ENCODE results near the gene PPDPF.

PPDPF gene

DNA sequence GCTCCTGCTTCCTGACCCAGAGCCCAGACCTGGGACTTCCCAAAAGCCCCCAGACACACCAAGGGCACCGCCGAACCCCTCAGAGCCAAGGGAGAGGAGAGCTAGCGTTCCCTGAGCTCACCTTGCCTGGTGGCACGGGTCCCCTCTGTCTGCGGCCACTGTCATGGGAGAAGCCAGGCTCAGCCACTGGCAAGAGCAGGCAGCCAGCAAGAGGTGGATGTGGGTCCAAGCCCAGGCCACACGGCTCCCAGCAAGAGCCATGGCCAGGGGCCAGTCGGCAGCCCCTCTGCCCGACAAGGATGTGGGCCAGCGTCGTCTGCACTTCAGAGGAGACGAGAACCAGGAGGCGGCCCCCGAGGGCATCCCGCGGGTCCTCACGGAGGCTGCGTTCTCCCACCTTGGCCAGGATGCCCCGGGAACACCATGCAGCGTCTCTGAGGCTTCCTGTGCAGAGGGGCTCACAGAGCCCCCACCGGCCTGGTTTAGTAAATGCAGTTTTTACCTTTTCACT is 2.2 kb upstream of the PPDPF start:
- DNase-seq (ENCODE audit: low read depth), result no peak
- H3K4me3 ChIP-seq (ENCODE audit: low read length), result no peak overlapping the region
- TF ChIP-seq, protein P1, sequence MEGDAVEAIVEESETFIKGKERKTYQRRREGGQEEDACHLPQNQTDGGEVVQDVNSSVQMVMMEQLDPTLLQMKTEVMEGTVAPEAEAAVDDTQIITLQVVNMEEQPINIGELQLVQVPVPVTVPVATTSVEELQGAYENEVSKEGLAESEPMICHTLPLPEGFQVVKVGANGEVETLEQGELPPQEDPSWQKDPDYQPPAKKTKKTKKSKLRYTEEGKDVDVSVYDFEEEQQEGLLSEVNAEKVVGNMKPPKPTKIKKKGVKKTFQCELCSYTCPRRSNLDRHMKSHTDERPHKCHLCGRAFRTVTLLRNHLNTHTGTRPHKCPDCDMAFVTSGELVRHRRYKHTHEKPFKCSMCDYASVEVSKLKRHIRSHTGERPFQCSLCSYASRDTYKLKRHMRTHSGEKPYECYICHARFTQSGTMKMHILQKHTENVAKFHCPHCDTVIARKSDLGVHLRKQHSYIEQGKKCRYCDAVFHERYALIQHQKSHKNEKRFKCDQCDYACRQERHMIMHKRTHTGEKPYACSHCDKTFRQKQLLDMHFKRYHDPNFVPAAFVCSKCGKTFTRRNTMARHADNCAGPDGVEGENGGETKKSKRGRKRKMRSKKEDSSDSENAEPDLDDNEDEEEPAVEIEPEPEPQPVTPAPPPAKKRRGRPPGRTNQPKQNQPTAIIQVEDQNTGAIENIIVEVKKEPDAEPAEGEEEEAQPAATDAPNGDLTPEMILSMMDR (IDR thresholded peaks at IDR 0.05; ENCODE audit: insufficient read depth, low read depth, low read length, missing control alignments), result no peak

DNA sequence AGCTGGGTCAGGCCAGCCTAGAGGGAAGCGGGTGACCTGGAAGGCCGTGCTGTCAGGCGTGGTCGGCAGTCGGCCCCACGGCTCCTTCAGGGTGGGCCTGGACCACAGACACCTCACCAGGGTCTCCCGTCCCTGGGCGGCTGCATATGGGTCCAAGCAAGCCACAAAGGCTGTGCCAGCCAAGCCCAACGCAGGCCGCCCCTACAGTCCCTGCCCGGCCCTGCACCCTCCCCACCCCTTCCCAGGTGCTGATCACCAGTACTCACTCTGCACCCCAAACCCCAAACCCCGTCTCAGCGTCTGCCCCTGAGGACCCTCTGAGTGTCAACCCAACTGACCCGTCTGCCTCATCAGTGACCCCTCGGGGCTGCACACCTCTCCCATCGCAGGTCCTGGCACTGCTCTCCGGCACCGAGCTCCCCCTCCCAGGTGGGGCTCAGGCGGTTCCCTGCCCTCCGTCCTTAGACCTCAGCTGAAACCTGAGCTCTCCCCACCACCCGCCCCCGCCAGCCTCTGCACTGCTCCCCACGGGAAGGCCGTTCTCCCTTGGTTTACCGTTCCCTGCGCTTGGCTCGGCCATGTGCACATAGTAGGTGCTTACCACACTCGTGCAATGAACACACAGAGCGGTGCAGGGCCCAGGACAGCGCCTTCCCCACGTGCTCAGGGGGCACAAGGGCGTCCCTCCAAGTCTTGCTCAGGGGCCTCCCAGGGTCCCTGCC is 1.5 kb upstream of the PPDPF start:
- peak overlapping the region; percentile 52 for H3K4me3 ChIP-seq (ENCODE audit: low read length)
- DNase-seq (ENCODE audit: low read depth), result no peak
- TF ChIP-seq, protein P1 (IDR thresholded peaks at IDR 0.05; ENCODE audit: insufficient read depth, low read depth, low read length, missing control alignments), result no peak

DNA sequence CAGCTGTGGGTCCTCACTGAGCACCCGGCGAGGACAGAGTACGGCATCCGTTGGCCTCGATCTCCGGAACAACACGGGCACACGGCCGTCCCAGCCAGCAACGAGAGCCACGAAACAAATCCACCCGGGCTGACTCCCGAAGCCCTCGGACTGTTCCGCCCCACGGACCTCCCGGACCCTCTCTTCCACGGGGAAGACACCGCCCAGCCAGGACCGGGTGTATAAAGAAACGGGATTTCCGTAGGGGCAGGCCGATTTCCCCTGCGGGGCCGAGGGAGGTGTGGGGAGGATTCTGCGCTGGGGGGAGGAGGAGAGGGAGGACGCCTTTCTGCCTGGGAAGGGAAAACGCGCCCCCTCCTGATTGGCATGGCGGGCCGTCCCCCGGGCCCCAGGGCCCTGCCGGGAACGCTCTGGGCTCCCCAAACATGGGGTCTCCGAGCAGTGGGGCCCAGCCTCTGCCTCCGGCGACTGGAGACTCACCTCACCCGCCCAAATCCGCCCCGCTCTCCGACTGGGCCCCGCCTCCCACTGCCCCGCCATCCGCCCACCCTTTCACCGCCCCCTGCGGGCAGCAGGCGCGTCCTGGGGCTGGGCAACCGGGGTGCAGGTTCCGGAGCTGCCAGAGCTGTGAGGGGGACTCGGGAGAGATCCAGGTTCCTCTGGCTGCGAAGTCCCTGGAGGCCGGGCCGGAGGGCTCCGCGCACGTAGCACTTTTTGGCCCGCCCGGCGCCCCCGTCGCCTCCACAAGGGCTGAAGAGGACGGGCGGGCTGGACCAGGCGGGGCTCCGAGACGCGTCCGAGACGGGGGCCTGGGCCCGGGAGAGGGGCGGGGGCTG is 679 bp upstream of the PPDPF start:
- DNase-seq (ENCODE audit: low read depth), result peak; percentile 51
- H3K4me3 ChIP-seq (ENCODE audit: low read length), result peak overlapping the region; percentile 52
- TF ChIP-seq, protein P1 (IDR thresholded peaks at IDR 0.05; ENCODE audit: insufficient read depth, low read depth, low read length, missing control alignments), result no peak

DNA sequence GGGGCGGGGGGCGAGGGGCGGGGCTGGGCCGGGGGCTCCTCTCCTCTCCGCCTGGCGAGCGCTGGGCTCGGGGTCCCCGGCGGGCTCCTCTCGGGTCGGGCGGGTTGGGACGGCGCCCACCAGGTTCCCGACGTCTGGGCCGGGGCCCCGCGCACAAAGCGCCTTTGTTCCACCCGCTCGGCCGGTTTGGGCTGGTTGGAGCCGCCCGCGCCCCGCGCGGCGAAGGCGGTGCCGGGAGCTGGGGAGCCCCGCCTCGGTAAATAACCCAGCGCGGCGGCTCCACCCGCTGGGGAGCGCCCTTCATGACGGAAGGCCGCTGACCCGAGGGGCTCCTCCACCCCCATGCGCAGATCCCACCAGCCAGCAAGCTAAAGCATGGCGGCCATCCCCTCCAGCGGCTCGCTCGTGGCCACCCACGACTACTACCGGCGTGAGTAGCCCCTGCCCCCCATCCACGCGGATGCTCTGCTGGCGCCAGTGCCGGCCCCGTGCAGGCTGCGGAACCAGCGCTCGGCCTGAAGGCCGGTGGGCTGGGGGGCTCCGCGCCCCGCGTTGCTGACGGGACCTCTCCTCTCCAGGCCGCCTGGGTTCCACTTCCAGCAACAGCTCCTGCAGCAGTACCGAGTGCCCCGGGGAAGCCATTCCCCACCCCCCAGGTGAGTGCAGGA is 503 bp downstream of the PPDPF start:
- peak overlapping the region; percentile 83 for H3K4me3 ChIP-seq (ENCODE audit: low read length)
- peak; percentile 81 for DNase-seq (ENCODE audit: low read depth)
- TF ChIP-seq, protein P1 (IDR thresholded peaks at IDR 0.05; ENCODE audit: insufficient read depth, low read depth, low read length, missing control alignments), result no peak

DNA sequence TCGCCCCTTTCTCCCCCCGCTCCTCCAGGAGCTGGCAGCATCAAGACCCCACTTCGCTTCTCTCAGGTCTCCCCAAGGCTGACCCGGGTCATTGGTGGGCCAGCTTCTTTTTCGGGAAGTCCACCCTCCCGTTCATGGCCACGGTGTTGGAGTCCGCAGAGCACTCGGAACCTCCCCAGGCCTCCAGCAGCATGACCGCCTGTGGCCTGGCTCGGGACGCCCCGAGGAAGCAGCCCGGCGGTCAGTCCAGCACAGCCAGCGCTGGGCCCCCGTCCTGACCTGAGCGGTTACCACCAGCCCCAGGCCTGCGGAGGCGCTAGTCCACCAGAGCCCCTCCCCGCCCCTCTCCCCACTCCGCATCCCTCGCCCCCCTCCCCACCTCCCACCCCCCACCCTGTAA is 1.0 kb downstream of the PPDPF start:
- H3K4me3 ChIP-seq (ENCODE audit: low read length), result peak overlapping the region; percentile 83
- DNase-seq (ENCODE audit: low read depth), result no peak
- TF ChIP-seq, protein P1 (IDR thresholded peaks at IDR 0.05; ENCODE audit: insufficient read depth, low read depth, low read length, missing control alignments), result no peak

DNA sequence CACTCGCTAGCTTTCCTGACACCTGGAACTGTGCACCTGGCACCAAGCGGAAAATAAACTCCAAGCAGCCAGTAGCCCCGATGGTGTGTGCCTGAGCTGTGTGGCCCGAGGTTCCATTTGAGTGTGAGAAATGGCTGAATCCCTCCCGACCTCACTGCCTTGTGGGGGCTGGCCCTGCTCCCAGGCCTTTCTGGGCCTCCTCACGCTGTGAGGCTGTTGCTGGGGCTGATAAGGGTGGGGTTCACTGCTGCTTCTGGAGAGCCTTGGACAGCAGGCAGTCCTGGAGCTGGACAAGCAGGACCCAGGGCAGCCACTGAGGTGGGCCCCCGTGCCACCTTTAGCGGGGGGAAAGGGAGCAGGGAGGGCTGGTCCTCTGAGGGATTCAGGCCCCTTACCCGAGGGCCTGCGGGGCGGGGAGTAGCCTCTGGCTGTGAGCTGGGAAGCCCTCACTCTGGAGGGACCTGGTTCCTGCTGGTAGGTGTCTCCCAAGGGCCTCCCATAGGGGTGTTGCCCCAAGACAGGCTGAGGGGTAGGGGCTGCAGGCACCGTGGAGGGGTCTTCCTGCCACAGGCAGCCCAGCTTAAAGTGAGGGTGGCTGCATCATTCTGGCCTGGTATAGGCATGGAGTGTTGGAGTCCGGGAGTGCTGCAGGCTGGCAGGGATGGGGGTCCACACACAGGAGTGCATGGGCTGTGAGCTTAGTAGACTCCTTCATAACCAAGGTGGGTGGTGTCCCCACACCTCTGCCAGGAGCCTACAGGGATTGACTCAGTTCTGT is 1.7 kb downstream of the PPDPF start:
- no peak for DNase-seq (ENCODE audit: low read depth)
- TF ChIP-seq, protein P1 (IDR thresholded peaks at IDR 0.05; ENCODE audit: insufficient read depth, low read depth, low read length, missing control alignments), result no peak
- H3K4me3 ChIP-seq (ENCODE audit: low read length), result peak overlapping the region; percentile 83

Data from epithelial cell of esophagus (primary cell).